GM20431 (cell line): Measurements from ENCODE around the gene CLEC3B.

ENCODE experiments used
- in situ Hi-C: fragments of 300-500 bp; cut with MseI, MboI; formaldehyde crosslinking; loops from one replicate; pipeline ENCODE4 v1.15.0; 2020; ENCODE audit warnings: low sequenced_read_pairs; ENCODE audit not compliant: unreplicated experiment

CLEC3B gene

DNA sequence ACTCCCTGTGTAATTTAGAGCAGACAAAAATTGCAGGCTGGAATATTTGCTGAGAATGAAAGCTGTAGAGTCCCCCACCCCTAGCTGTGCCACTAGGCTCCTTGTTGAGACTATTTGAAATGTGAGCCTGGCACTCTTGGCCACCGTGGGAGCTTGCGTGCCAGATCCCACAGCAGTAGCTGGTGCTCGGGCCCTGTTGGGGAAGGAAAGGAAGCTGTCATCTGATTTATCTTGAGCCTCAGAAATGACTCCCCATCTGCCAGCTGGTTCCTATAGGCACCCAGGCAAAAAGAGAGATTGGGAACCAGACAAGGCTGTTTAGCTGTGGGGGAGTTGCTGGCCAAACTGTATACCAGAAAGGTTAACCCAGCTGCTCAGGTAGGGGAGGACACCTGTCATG lies 23.4 kb upstream of the CLEC3B start:
- in situ Hi-C loops = no loop called here

DNA sequence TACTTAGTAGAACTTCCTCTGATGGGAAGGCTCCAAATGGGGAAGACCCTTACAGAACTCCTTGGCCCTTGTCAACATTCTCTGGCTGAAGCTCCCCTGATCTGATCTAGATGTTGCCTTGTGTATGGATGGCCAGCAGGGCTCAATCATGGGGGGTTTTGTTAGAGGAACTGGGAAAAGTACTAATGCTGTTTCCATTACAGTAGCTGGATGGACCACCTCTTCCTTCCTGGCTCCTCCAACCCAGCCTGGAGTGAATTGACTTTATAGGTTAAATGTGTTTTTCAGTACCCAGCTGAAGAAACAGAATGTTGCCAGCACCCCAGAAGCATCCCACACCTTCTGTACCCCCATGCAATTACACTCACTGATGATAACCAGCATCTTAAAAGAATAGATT lies 22.7 kb upstream of the CLEC3B start:
- in situ Hi-C loops = no loop called here

DNA sequence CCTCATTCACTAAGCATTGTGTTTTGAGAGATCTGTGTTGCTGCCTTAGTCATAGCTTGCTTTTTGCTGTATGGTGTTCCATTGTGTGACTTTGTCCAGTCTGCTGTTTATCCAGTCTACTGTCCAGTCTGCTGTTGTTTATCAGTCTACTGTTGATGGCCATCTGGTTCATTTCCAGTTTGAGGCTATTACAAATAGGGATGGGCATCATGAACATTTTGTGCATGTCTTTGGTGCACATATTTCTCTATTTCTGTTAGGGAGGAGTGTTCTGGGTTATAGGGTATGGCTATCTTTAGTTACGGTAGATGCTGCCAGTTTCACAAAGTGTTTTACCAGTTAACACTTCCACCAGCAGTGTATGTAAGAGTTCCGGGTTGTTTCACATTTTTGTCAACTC lies 22.2 kb upstream of the CLEC3B start:
- in situ Hi-C loops = no loop called here

DNA sequence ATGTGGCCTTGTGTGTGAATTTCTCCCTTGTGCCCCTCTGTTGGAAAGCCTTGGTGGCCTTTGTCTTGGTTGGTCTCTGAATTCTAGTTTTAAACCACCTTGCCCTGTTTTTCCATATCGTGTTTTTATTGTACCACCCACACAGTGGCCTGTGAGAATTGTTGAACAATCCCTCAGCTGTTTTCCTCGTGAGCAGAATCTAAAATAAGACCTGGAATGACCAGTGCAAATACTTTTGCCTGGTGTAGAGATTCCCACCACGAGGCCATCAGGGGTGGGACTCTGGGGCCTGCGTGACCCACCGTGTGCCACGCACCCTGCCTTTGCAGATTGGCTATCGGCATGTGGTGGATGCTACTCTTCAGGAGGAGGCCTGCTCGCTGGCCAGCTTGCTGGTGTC lies 19.0 kb upstream of the CLEC3B start:
- in situ Hi-C loops = no loop called here

DNA sequence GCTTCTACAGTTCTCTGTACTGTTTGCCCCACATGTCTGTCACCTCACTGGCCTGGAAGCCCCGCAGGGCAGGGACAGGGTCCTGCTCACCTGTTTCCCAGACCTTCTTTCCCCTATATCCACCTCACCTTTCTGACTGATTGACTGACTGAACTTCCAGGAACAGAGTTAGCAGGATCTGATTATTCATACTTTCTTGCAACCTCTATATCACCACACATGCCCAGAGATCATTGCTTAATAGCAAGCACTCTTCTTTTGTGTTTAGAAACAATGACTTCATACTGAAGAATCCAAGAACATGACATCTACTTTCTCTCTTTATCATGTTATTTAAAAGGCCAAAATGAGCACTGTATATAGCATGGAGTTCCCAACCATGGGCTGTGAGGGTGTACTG lies 18.0 kb upstream of the CLEC3B start:
- in situ Hi-C loops = no loop called here

DNA sequence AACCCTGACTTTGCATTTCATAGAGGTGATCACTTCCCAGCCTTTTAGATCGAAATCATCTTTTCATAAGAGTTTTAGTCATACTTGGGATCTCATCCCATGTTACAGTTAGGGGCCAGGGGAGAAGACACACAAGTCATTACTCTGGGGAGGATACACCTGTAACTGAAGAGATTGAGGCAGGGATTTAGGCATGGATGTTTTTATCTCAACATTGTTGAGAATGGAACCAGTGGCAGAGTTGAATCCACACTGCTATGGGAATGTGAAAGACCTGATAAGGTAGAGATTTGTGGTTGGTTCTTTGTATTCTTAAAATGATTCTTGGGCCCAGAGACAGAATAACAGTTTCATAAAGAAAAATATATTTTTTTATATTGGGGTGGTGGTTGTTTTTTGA lies 16.2 kb upstream of the CLEC3B start:
- in situ Hi-C loops = no loop called here

DNA sequence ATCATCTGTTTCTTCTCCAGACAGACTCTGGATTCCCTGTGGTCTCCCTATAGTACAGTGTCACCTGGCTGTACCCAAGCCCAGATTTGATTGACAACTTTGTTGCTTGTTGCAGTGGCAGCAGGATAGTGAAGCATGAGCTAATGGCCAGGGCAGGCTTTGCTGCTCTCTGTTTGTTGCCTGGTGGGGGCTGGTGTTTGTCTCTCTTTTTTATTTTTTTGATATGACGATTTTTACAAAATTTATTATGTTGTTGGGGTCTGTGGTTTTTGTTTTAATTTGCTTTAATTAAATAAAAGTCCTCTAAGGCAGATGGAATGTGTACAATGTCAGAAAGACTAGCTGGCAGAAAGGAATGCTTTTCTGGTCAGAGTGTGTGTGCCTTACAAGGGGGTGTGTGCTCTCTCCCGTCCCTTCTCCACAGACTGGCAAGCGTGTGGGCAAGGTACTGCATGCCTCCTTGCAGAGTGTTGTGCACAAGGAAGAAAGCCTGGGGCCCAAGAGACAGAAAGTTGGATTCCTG lies 15.2 kb upstream of the CLEC3B start:
- in situ Hi-C loops = no loop called here

DNA sequence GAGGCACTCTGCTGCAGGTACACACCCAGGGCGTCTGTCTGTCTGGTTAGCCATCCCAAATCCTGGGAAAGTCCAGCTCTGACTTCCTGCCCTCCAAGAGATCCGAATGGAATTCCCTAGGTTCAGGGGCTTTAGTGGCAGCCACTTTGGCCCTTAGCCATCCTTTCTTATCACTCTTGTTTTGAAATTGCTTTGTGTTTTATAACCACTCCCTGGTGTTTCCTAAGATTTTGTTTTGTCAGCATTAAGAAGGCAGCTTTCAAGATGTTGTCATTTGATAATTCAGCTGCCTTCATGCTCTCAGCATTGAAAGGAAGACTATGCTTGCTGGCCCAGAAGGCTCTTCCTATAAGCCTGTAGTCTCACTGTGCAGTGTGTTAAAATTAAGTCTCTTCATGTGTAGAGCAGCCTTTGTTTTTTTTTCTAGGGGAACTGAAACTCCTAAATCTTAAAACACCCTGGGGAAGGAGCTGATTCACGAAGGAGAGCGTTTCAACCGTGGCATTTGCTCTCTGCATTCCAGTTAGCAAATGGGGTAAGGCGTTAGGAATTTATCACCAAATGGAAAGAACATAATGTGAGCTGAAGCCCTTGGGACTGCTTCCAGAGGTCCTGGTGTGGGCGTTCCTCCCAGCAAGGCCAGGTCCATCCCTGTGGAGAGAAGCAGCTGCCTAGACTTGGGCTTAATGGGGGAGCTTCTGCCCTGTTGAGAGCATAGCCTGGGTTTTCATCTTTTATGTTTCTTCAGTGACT lies 14.2 kb upstream of the CLEC3B start:
- in situ Hi-C loops = no loop called here

DNA sequence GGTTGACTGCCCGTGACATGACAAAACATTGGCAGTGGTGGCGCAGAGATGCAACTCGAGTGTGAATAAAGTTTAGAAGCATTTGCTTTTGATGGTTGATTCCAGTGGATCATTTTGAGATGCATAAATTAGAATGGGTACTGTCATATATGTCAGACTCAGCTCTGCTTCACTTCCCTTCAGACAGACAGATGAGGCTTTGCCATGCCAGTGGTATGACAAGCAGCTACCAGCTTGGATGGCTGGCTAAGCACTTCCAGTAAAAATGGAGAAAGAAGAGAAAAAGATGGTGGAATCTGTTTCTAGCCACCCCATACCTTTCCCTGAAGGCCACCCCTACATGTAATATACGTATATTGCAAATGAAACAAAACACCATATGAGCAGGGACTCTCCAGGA lies 13.5 kb upstream of the CLEC3B start:
- in situ Hi-C loops = no loop called here

DNA sequence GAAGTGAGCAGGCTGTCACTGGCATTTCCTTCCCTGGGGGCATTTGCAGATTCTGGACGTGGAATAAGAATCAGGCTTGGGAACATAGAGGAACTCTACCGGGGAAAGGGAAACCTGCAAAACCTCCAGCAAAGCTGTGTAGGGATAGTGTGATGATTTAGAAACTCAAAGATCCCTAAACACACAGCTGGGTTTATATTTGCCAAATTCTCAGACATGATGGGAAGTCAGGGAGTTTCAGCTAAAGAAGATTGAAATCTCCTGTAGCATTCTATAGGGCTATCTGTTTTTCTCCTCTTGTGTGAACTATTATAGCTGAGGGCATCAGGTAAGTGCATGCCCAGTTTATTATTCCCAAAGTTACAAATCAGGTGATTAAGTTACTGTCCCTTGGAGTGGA lies 9.2 kb upstream of the CLEC3B start:
- in situ Hi-C loops = no loop called here

DNA sequence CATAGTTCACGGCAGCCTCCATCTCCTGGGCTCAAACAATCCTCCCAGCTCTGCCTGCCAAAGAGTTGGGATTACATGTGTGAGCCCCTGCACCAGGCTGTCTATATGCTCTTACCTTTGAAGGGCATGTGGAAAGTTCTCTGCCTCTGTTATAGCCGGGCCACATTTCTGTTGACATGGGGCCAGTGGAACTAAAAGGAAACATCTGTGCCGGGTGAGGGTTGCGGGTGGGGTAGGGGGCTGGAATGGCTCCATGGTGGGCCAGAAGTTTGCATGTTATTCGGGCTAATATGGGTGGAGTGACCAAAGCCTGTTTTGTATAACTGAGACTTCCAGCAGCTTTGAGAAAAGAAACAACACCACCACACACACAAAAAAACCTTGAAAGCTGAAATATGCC lies 8.3 kb upstream of the CLEC3B start:
- in situ Hi-C loops = no loop called here

DNA sequence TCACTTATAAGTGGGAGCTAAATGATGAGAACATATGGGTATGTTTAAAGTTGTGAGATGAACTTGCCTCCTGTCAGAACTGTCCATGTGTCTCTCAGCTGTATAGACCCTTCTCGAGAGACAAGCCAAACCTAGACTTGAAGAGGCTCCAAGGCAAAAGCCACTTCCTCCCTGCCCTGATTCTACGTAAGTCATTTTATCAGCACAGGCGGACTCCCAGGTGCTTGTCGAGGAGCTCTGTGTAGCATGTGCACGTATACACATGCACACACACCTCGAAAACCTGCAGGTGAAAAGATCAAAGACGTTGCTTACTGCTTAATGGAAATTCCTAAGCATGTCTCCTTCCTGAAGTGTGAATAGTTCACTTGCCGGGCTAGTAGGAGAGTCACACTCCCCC lies 5.6 kb upstream of the CLEC3B start:
- in situ Hi-C loops = no loop called here

DNA sequence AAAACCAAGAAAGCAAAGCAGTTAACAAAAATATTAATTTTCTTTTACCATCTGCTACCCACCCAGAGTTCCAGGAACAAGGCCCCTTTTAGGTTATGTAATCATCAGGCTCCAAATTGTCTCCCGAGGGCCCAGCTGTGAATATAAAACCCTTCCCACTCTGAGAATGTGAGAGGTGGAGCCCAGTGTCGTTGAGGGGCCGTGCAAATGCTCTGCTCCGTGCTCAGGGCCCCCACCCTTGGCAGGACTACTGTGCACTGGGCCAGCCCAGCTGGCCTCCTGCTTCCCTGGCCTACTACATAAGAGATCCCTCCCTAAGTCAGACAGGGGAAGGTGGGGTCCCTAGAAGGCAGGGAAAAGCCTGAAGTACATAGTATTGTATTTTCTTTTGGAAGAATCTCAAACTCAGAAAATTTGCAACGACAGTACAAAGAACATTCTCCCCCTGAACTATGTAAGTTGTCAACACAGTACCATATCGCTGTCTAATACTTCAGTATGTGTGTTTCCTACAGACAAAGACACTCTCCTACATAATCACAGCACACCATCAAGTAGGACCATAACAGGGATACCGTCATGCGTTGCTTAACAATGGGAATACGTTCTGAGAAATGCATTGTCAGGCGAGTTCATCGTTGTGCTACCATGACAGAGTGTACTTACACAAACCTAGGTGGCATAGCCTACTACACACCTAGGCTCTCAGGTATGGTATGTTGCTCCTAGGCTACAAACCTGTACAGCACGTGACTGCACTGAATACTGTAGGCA lies 4.4 kb upstream of the CLEC3B start:
- in situ Hi-C loops = no loop called here

DNA sequence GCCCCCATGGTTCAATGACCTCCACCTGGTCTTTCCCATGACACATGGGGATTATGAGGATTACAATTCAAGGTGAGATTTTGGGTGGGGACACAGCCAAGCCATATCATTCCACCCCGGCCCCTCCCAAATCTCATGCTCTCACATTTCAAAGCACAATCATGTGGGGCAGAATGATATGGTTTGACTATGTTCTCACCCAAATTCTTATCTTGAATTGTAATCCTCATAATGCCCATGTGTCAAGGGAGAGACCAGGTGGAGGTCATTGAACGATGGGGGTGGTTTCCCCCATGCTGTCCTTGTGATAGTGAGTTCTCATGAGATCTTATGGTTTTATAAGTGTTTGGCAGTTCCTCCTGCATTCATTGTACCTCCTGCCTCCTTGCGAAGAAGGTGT lies 2.4 kb upstream of the CLEC3B start:
- in situ Hi-C loops = no loop called here

DNA sequence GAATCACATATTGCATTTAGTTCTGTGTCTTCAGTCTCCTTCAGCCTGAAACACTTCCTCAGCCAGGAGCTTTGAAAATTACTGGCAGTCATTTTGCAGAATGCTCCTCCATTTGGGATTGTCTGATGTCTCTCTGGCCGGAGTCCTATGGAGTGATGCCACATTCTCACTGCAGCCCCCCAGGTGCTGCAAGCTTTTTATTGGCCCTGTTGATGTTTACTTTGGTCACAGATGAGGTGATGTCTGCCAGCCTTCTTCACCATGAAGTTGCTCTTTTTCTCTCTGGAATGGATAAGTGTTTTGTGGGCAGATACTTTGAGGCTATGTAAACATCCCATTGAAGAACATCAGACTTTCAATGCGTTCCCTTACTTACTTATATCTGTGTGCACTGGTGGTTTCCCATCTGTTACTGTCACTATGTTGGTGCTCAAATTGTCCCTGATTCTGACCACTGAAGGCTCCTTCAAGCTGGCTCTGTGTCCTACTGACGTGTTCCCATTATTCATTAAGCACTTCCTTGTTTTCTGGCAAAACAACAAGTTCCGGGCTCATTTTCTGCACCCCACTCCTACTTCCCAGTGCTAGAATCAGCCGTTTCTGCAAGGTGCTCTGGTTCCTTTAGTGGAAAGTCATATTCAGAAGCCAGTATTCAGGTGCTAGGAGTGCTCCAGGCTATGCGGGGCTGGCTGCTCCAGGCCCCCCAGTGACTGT lies 1.4 kb upstream of the CLEC3B start:
- in situ Hi-C loops = loop anchor here (25.0 kb wide), 1 partner anchor 463 kb away; no protein-coding TSS in a partner anchor

DNA sequence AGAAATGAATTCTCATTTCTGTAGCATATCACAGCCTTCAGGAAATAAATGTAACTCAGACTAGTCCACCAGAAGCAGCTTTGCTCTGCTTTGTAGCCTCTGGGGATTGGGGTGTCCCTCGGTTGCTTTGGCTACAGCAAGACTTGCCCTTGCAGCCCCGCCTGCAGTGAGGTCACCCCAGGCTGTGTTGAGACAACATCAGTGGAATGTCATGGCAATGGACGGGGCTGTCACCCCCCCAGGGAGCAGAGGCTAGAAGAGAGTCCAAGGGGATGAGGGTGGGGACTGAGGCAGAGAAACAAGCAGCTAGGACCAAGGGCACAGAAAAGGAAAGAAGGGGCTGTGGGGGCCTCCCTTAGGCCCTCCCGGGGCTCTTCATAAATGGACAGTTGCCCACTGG lies 854 bp downstream of the CLEC3B start:
- in situ Hi-C loops = loop anchor here (25.0 kb wide), 1 partner anchor 460 kb away; no protein-coding TSS in a partner anchor

DNA sequence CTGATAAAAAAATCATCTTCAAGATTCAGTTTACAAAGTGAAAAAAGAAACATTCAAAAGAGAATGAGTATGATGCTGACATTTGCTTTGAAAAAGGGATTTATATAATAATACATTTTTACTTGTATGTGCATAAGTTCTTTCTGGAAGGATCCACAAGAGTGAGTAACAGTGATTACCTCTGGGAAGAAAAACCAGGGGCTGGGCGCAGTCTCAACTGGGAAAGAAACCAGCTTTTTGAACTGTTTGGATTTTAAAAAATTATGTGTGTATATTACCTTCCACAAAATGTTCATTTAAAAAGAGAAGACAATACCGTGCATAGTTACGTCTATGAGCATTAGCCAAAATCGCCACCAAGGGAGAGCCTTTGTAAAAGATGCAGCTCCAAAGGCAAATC lies 1.3 kb downstream of the CLEC3B start:
- in situ Hi-C loops = loop anchor here (25.0 kb wide), 1 partner anchor 460 kb away; no protein-coding TSS in a partner anchor

DNA sequence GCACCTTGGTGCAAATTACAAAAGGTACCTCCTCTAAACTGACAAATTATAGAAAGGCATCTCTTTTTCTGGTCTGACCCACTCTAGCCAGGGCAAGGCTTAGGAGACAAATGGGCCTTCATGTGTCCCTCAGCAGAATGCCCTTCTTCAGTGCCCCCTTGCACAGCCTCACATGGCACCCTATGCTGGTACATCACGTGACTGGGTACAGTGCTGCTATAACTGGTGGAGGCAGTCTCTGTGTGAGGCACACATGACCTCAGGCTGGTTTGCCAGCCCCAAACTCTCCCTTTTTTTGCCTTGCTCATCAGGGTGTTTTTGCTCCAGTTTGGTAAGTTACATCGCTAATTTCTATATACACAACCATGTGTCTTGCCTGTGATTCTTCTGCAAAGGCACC lies 3.1 kb downstream of the CLEC3B start:
- in situ Hi-C loops = loop anchor here (25.0 kb wide), 1 partner anchor 458 kb away; no protein-coding TSS in a partner anchor

DNA sequence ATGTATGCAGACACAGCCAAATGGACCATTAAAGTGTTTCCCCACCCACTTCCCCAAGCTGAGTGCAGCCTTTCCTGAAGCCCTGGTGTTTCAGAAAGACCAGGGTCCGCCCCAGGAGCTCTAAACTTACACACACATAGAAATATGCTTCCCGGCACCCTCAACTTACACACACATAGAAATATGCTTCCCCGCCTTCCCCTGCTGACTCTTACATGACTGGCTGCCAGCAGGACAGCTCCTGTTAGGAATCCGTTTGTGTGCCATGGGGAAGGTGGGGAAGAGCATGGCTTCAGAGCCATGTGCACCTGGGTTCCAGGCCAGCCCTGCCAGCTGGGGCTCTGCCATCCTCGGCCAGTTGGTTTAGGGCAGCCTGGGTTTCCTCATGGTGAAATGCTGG lies 3.6 kb downstream of the CLEC3B start:
- in situ Hi-C loops = loop anchor here (25.0 kb wide), 1 partner anchor 458 kb away; no protein-coding TSS in a partner anchor

DNA sequence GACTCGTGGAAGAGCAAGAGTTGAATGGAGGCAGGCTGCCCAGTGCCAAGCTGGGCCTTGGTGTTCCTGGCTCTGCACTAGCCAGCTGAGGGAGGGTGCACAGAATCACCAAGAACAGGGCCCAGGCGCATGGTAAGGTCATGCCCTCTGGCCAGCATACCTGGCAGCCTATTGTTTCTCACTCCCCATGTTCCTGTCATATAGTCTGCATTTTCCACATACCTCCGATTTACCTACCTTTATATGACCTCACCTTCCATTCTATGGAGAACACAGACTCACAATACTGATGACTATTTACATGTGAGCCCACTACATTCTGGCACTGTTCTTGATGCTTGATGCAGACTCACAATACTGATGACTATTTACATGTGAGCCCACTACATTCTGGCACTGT lies 5.4 kb downstream of the CLEC3B start:
- in situ Hi-C loops = loop anchor here (25.0 kb wide), 1 partner anchor 456 kb away; no protein-coding TSS in a partner anchor
